ENCODE results near the gene ANKRD65. TPM values are rescaled to one million over a fixed set of nuclear protein-coding genes. Genes with fewer than 3 reads are reported as not detected.

ANKRD65 gene
- total RNA-seq, 4 donors from 2014 or later = 4.1 to 15.4 (median 8.7) TPM

DNA sequence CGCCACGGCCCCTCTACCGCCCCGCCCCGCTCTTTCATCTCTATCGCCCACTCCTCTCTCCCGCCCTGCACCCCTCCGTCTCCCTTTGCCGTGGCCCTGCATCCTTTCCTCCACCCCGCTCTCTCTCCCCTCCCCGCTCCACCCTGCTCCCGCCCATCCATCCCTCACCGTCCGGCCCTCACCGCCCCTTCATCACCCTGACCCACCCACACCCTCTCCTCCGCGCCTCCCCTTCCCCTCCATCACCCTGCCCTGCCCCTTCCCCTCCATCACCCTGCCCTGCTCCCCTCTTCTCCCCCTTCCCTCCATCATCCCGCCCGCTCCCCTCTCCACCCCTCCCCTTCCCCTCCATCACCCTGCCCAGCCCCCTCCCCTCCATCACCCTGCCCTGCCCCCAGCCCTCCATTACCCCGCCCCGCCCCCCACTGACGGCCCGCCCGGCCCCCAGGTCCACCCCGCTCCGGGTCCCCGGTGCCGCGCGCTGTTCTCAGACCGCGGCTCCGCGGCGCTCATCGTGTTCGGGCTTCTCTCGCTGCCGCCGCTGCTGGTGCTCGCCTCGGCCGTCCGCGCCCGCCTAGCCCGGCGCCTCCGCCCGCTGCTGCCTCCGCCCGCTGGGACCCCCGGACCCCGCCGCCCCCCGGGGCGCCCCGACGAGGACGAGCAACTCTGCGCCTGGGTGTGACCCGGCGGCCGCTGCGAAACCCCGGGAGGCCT lies 6.2 kb upstream of the ANKRD65 start:
- TF ChIP-seq, protein P1, sequence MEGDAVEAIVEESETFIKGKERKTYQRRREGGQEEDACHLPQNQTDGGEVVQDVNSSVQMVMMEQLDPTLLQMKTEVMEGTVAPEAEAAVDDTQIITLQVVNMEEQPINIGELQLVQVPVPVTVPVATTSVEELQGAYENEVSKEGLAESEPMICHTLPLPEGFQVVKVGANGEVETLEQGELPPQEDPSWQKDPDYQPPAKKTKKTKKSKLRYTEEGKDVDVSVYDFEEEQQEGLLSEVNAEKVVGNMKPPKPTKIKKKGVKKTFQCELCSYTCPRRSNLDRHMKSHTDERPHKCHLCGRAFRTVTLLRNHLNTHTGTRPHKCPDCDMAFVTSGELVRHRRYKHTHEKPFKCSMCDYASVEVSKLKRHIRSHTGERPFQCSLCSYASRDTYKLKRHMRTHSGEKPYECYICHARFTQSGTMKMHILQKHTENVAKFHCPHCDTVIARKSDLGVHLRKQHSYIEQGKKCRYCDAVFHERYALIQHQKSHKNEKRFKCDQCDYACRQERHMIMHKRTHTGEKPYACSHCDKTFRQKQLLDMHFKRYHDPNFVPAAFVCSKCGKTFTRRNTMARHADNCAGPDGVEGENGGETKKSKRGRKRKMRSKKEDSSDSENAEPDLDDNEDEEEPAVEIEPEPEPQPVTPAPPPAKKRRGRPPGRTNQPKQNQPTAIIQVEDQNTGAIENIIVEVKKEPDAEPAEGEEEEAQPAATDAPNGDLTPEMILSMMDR (IDR thresholded peaks at IDR 0.05; ENCODE audit: low read depth) = no peak

DNA sequence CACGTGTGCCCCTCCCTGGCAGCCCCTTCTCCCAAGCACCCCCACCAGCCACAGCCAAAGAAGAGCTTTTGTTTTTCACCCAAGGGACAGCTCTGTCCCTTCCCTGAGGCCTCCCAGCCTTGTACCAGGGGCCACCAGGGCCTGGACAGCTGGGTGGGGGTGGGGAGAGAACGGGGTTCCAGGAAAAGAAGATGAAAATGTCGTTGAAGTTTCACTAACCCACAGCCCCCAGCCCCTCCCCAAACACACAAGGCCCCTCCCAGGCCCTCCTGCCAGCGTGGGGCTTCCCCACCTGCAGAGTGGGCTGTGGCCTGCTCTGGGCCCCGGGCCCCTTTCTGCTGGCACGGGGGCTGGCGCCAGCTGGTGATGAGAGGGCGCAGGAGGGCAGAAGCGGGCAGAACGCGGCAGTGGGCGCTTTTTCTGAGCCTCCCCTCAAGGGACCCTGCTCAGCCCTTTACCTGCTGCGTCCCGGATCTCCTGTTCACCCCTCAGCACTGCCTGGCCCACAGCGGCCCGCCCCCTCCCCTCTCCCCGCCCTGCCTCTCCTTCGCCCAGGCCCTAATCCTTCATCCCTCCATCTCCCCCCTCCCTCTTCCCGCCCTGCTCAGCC lies 5.5 kb upstream of the ANKRD65 start:
- TF ChIP-seq, protein P1 (IDR thresholded peaks at IDR 0.05; ENCODE audit: low read depth) = no peak

DNA sequence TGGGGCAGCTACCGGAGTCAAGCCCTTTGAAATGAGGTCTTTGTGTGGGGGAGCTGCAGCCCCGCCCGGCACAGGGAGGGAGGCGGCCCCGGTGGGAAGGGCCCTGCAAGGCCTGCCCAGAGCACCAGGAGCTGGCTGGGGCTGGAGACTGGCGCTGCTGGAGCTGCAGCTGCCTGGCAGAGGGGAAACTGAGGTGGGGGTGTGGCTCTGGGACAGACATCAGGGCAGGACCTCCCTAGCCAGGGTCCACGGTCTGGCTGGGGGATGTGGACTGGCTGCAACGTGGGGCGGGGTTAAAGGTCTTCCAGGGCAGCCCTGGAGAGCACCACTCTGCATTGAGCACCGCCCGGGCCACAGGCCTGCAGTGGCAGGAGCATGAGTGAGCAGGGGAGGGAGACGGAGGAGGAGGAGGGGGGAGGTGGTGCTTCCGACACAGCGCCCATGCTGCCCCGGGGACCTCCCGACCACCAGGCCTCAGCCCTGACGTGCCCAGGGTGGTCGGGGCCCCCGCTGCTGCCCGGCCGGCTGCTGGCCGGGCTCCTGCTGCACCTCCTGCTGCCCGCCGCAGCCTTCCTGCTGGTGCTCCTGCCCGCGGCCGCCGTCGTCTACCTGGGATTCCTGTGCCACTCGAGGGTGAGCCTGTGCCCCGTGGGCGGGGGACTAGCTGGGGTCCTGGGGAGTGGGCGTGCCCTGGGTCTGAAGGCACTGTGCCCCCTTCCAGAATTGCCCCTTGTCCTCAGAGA lies 4.8 kb upstream of the ANKRD65 start:
- TF ChIP-seq, protein P1 (IDR thresholded peaks at IDR 0.05; ENCODE audit: low read depth) = no peak

DNA sequence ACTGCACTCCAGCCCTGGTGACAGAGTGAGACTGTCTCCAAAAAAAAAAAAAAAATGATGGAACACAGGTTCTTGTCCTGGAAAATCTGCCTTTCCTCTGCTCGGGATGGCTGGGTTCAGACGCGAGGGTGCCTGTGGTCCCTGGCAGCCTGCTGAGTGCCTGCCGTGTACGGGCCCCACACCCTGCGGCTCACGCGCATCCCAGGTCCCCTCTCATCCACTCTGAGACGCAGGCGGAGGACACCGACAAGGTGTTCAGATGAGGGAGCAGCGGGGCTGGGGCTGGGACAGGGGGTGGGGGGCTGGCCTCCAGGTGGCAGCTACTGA lies 4.3 kb upstream of the ANKRD65 start:
- TF ChIP-seq, protein P1 (IDR thresholded peaks at IDR 0.05; ENCODE audit: low read depth) = no peak

DNA sequence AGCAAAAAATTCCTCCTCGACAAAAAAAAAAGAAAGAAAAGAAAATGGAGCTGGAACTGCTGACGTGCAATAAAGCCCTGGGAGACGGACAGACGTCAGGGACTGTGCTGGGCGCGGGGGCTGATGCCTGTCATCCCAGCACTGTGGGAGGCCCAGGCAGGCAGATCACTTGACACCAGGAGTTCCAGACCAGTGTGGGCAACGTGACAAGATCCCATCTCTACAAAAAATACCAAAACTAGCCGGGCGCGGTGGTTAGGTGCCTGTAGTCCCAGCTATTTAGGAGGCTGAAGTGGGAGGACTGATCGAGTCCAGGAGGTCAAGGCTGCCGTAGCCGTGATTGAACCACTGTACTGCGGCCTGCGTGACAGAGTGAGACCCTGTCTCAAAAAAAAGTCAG lies 3.6 kb upstream of the ANKRD65 start:
- TF ChIP-seq, protein P1 (IDR thresholded peaks at IDR 0.05; ENCODE audit: low read depth) = no peak

DNA sequence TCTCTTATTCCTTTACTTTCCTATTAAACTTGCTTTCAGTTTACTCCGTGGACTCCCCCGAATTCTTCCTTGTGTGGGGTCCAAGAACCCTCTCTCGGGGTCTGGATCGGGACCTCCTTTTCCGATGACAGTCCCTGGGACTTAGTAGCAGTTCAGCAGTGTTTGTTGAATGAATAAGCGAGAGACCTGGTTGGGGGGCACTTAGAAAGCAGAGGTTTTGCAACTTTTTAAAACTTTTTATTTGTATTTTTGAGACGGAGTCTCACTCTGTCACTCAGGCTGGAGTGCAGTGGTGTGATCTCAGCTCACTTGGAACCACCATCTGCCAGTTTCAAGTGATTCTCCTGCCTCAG lies 2.1 kb upstream of the ANKRD65 start:
- TF ChIP-seq, protein P1 (IDR thresholded peaks at IDR 0.05; ENCODE audit: low read depth) = no peak

DNA sequence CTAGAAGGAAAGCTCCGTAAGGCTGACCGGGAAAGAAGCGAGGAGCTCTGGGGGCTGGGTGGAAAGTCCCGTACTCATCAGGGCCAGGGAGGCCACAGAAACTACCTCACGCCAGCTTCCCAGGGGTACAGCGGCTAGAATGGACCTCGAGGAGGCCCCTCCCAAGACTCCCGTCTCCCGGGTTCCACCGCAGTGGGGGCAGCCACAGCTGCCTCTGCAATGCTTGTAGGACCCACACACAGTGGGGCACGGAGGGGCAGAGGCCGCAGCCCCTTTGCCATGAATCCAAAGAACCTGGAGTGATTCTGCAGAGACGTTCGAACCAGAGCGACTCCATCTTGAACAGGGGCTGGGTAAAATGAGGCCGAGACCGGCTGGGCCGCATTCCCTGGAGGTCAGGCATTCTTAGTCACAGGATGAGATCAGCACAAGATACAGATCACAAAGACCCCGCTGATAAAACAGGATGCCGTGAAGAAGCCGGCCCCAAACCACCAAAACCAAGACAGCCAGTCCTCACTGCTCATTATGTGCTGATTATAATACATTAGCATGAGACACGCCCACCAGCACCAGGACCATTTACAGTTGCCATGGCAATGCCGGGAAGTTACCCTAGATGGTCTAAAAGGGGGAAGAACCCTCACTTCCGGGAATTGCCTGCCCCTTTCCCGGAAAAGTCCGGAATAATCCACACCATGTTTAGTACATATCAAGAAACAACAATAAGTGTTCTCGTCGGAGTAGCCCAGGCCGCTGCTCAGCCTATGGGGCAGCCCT lies 1.6 kb upstream of the ANKRD65 start:
- TF ChIP-seq, protein P1 (IDR thresholded peaks at IDR 0.05; ENCODE audit: low read depth) = no peak
